GM19240 (cell line): ENCODE results near the gene DCLRE1B.

Source experiments
- DNase-seq: peaks from one replicate; pipeline ENCODE4 v3.0.0; 2011; ENCODE audit warnings: low spot score; ENCODE audit not compliant: insufficient read length

The DCLRE1B gene

DNA sequence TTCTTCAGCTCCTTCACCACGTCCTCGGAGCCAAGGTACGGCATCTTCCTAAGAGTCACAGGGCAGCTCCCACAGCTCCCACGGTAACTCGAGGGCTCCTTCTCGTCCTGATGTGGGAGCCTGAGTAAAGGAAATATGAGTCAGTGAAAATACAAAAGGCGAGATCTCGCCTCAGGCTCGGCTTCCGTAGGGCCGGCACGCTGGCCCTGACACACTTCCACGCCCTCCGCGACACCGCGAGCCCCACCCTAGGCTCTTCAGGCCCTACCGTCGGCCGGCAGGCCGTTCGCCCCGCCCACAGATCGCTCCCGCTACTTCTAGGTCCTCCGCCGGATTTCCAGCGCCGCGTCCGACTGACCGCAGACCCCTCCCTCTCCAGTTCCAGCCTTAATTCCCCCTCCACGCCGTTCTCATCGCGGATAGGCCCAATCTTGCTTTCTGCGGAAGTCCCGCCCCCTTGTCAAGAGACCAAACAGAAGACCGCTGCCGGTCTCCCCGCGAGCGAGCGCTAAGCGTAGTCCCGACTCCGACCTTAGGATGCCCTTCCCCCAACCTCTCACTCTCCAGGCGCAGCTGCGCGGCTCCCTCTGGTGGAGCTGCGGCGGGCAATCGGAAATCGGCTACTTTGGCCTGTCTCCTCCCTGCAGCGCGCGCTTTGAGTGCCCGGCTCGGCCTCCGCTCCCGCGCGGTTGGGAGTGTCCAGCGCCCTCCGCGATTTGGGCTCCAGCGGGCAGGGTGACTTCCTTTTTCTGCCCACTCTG, at the start of gene DCLRE1B, which contains the start of gene AP4B1:
TSS of gene DCLRE1B (plus strand) at position 653 of the 761 bp plus-strand sequence. CDS start 261 bp downstream, outside the sequence.
TSS of gene AP4B1 (minus strand) at position 126 of the 761 bp plus-strand sequence. CDS start at position 44, 82 bp downstream.
- DNase-seq, result peak; percentile 88

DNA sequence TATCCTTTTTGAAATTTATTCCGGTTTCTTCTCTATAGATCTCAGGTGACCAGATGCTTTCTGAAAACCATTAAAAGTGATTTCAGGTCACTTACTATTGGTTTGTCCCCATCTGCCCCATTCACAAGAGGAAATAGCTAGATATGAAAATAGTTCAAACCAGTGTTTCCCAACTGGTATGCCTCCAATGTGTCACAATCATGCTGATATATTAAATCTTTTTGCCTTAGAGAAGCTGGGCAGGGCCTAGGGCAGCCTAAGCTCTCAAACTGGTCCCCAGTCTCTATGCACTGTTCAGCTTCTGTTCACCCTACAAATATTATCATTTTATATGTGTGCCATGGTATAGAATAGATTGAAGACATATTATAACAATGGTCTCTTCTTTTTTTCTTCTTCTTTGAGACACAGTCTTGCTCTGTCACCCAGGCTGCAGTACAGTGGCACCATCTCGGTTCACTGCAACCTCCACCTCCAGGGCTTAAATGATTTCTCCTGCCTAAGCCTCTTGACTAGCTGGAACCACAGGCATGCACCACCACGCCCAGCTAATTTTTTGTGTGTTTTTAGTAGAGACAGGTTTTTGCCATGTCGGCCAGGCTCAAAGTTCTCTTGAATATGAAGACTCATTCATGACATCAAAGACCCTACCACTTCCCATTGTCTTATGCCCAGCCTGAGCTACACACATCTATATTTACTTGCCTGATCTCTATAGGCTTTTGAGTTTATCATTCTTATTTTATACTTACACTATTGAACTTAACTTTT, 49.3 kb upstream of the DCLRE1B start:
- DNase-seq, result no peak

DNA sequence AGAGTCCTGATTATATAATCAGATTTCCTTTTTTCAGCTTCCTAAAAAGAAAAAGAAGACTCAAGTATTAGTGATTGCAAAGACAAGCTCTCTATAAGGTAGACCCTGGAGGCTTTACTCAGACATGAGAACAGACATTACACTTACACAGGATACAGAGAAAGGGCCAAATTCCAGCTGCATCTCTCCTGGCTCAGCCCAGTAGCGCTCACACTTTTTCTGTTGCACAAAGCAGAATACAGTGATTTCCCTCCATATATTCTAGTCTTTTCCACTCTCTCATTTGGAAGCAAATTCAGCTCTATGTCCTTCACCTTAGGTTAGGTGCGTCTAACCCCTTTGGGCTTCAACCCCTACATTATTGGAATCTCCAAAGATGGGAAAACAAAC, 48.7 kb upstream of the DCLRE1B start:
- no peak for DNase-seq

DNA sequence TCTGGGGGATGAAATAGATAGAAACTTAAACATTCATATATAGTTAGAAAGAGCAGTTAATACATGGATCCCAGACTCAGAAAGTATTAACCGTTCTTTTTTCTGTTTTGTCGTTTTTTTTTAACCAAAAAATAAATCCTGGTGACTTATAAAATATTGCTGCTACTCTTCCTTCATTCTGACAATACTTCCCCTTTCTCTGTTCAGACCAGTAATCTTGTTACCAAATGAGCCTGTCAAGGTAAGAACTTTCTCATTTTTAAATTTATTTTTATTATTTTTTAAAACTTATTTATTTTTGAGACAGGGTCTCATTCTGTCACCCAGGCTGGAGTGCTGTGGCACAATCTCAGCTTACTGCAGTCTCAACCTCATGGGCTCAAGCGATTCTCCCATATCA, 47.4 kb upstream of the DCLRE1B start:
- DNase-seq, result no peak

GRCh38 chr1:113858418-113858817, 46.7 kb upstream of the DCLRE1B start:
- DNase-seq, result no peak

GRCh38 chr1:113858982-113859381, 46.1 kb upstream of the DCLRE1B start:
- DNase-seq, result no peak

GRCh38 chr1:113859478-113860175, 45.5 kb upstream of the DCLRE1B start:
- DNase-seq, result no peak

GRCh38 chr1:113860891-113861290, 44.2 kb upstream of the DCLRE1B start:
- DNase-seq, result no peak

DNA sequence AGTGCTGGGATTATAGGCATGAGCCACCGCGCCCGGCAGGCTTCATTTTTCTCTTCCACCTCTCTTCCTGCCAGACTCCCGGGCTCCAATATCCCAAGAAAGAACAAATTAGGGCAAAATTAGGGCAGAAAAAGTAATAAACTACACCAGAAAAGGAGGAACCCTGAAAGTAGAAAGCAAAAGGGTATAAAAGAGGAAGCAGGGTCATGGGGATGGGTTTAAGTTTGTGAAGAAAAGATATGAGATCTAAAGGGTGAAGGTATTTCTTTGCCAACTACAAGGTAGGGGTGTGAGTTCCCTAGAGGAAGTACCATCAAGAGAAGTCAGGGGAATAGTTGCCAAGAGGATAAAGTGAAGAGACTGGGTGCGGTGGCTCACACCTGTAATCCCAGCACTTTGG, 43.5 kb upstream of the DCLRE1B start:
- DNase-seq, result no peak

DNA sequence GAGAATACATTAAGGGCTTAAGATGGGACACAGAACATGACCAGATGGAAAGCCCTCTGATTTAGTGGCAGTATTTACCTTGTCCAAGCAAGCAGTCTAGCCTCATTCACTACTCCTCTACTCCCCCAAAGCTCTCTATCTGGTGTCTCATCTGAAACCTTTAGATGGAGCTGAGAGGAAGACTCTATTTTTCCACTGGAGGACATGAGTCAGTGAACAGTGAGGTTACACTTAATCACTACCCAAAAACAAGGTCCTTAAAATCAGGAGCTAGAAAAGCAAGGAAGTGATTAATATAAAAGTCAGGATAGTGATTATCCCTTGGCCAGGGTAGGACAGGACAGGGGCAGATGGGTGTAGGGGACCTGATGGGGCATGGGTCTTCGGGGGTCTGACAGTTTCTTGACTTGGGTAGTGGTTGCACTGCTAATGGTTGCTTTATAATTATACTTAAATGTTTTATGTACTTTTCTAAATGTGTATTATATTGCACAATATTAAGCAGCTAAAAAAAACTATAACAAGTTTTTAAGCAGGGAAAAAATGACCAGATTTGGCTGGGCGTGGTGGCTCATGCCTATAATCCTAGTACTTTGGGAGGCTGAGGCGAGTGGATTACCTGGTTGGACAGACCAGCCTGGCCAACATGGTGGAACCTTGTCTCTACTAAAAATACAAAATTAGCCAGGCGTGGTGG, 36.6 kb upstream of the DCLRE1B start:
- DNase-seq, result no peak

DNA sequence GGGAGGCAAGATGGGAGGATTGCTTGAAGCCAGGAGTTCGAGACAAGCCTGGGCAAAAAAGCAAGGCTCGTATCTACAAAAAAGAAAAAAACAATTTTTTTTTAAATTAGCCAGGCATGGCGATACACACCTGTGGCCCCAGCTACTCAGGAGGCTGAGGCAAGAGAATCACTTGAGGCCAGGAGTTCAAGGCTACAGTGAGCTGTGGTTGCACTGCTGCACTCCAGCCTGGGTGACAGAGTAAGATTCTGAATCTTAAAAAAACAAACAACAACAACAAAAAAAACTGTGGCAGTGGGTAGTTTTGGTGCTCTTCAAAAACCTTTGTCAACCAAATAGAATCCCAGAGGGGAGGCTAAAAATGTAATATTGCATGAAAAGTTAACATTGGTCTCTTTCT, 34.3 kb upstream of the DCLRE1B start:
- DNase-seq, result no peak

- no peak for DNase-seq
Measured at GRCh38 chr1:113871597-113872113, 33.5 kb upstream of the DCLRE1B start, which contains the start of gene PTPN22. Gene PTPN22 (minus strand): TSS chr1:113871712.

DNA sequence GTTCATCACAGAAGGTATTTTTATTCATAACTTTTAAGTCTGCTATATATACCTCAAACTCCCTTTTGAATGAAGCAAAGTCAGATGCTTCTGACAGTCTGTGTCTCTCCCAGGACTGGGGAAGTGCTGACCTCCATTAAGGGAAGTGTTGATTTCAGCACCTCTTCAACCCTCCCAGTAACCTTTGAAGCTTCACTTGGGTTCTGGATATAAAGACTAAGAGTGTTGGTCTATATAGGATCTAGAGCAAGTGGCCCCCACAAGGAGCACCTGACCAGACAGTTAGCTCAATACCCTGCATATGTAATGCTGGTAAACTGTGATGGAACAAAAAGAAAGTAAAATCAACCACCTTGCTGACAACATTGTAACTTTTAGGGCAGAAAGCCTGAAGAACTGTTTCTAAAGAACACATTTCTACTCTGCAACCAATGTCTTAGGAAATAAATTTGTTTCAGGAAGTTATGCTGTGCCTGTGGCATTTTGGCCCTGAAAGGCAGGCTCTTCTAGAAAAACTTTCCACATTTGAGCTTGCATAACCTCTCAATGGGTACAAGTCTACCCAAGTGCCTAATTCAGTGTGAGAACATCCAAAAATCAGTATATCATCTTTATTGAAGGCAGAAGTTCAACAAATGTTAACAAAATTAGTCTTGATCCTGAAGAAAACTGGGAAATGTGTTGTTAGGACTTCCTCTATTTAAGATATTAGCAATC, 32.7 kb upstream of the DCLRE1B start:
- DNase-seq, result no peak

- DNase-seq, result no peak
Measured at GRCh38 chr1:113874012-113874879, 30.9 kb upstream of the DCLRE1B start.

DNA sequence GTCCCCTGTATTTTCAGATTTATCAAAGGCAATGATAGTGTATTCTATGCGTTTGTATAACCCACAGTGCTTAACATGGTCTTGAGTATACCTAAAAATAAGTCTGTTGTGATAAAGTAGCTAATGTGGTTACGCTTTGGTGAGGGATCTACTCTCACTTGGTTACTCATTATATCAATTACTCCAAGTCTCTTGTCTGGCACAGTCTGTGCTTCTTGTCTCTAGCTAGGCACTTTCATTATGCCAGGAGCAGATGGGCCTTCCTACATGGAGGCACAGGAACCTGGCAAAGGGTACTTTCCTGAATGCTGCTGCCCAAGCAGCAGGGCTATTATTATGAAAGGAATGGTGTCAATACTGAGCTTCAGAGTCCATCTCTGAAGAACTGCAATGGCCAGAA, 29.4 kb upstream of the DCLRE1B start:
- DNase-seq, result no peak

GRCh38 chr1:113876176-113876575, 28.9 kb upstream of the DCLRE1B start:
- DNase-seq, result no peak

GRCh38 chr1:113879739-113880038, 25.4 kb upstream of the DCLRE1B start:
- DNase-seq, result no peak

- DNase-seq, result no peak
Measured at GRCh38 chr1:113881661-113882060, 23.5 kb upstream of the DCLRE1B start.
